Measurements from ENCODE around the gene GEMIN7. TPM values are rescaled to one million over a fixed set of nuclear protein-coding genes. Genes with fewer than 3 reads are reported as not detected.

The GEMIN7 gene
- total and polyA plus RNA-seq, 2 experiments from 2014 or later: 48.8 to 69.0 TPM

- WGBS (ENCODE audit: low lambda C conversion rate, missing lambda C conversion rate): 96% methylated on average over 6 of the region's 6 CpGs
- Histone ChIP-seq H3K4me3 (no peak overlapping the region), H3K36me3 (replicated peaks; ENCODE audit: insufficient read depth, low read depth) (no peaks in the 10 kb centered on the region)
Observed at GRCh38 chr19:45035755-45036154, 43.3 kb upstream of the GEMIN7 start.

GRCh38 chr19:45037393-45038169, 41.5 kb upstream of the GEMIN7 start:
- Histone ChIP-seq H3K27ac (no peak overlapping the region), H3K27me3 (no peaks in the 10 kb centered on the region), H2AFZ (no peak overlapping the region), H3K79me2 (peaks cover 36% of the 10 kb centered on the region), H3K4me2 (no peak overlapping the region), H3K4me1 (ENCODE audit: insufficient read depth) (peaks cover 9% of the 10 kb centered on the region), H4K20me1 (ENCODE audit: insufficient read depth, poor library complexity, severe bottlenecking) (peaks cover 29% of the 10 kb centered on the region), H3K9me2 (replicated peaks; ENCODE audit: insufficient read depth) (no peaks in the 10 kb centered on the region), H3K9me3 (ENCODE audit: low read depth) (no peaks in the 10 kb centered on the region), H3K36me3 (replicated peaks; ENCODE audit: insufficient read depth, low read depth) (no peaks in the 10 kb centered on the region), H3K4me3 (no peak overlapping the region)
- TF ChIP-seq CTCF (IDR thresholded peaks at IDR 0.05; ENCODE audit: poor library complexity) (no peak), EZH2phosphoT487 (IDR thresholded peaks at IDR 0.05; ENCODE audit: low read depth, severe bottlenecking, unreplicated experiment) (no peak), EZH2 (IDR thresholded peaks at IDR 0.05; ENCODE audit: borderline replicate concordance) (no peak)
- DNase-seq (ENCODE audit: low spot score): no peak
- 94% methylated on average over 37 of the region's 37 CpGs for WGBS (ENCODE audit: low lambda C conversion rate, missing lambda C conversion rate)

More at GRCh38 chr19:45035755-45036154, 43.3 kb upstream of the GEMIN7 start:
- peaks cover 17% of the 10 kb centered on the region for H3K79me2 ChIP-seq
- H3K4me1 ChIP-seq (ENCODE audit: insufficient read depth): peaks cover 9% of the 10 kb centered on the region
- no peak for DNase-seq (ENCODE audit: low spot score)
- no peak overlapping the region for H3K27ac ChIP-seq
- H3K27me3 ChIP-seq: no peaks in the 10 kb centered on the region
- H3K9me2 ChIP-seq (replicated peaks; ENCODE audit: insufficient read depth): no peaks in the 10 kb centered on the region
- H4K20me1 ChIP-seq (ENCODE audit: insufficient read depth, poor library complexity, severe bottlenecking): peaks cover 14% of the 10 kb centered on the region
- H2AFZ ChIP-seq: no peak overlapping the region
- no peaks in the 10 kb centered on the region for H3K9me3 ChIP-seq (ENCODE audit: low read depth)
- no peak overlapping the region for H3K4me2 ChIP-seq
- TF ChIP-seq CTCF (IDR thresholded peaks at IDR 0.05; ENCODE audit: poor library complexity) (no peak), EZH2phosphoT487 (IDR thresholded peaks at IDR 0.05; ENCODE audit: low read depth, severe bottlenecking, unreplicated experiment) (no peak), EZH2 (IDR thresholded peaks at IDR 0.05; ENCODE audit: borderline replicate concordance) (no peak)

- peak; percentile 96 for DNase-seq (ENCODE audit: low spot score)
- Histone ChIP-seq H3K27me3 (no peaks in the 10 kb centered on the region), H4K20me1 (ENCODE audit: insufficient read depth, poor library complexity, severe bottlenecking) (peaks cover 35% of the 10 kb centered on the region), H3K79me2 (peaks cover 50% of the 10 kb centered on the region), H3K9me2 (replicated peaks; ENCODE audit: insufficient read depth) (no peaks in the 10 kb centered on the region), H3K4me2 (peak within 1 kb of the TSS; percentile 82), H3K4me1 (ENCODE audit: insufficient read depth) (peaks cover 9% of the 10 kb centered on the region), H3K4me3 (peak within 1 kb of the TSS; percentile 78), H2AFZ (peak within 1 kb of the TSS; percentile 60), H3K36me3 (replicated peaks; ENCODE audit: insufficient read depth, low read depth) (no peaks in the 10 kb centered on the region), H3K27ac (peak within 1 kb of the TSS; percentile 95), H3K9me3 (ENCODE audit: low read depth) (no peaks in the 10 kb centered on the region)
- TF ChIP-seq CTCF (IDR thresholded peaks at IDR 0.05; ENCODE audit: poor library complexity) (no peak), EZH2phosphoT487 (IDR thresholded peaks at IDR 0.05; ENCODE audit: low read depth, severe bottlenecking, unreplicated experiment) (no peak), EZH2 (IDR thresholded peaks at IDR 0.05; ENCODE audit: borderline replicate concordance) (no peak)
- 5% methylated on average over 57 of the region's 62 CpGs for WGBS (ENCODE audit: low lambda C conversion rate, missing lambda C conversion rate)
Observed at GRCh38 chr19:45038931-45039893, 39.8 kb upstream of the GEMIN7 start, which contains the start of gene CLASRP. Gene CLASRP, plus strand, starts transcription at chr19:45039045. Its CDS starts 1,168 bp downstream, at chr19:45040213.
